Frontal cortex (tissue), 4 donors: ENCODE data around the gene NOL11. TPM values are rescaled to one million over a fixed set of nuclear protein-coding genes. Genes with fewer than 3 reads are reported as not detected.
A peak's percentile ranks its signal among the peaks of the same experiment; 100 is the strongest.

ENCODE experiments used
- DNase-seq, 2 donors: peaks; one replicate each; pipeline ENCODE4 v3.0.0; 2012; ENCODE audit warnings: low spot score in 2 of 2
- FAIRE-seq: peaks from 2 replicates; lab custom pipeline; 2012; peaks lifted over from hg19 to GRCh38; lab: Jason Lieb, UNC
- total RNA-seq: library from RNA; depleted of rRNA; stranded (reverse); fragments of >200 nt; gene quantifications from one replicate; pipeline ENCODE4 v1.2.3, GENCODE V29; 2014
- donor health status: control.
- donor health status: control.
- donor health status: control.

The NOL11 gene
- 80.3 TPM for total RNA-seq

DNA sequence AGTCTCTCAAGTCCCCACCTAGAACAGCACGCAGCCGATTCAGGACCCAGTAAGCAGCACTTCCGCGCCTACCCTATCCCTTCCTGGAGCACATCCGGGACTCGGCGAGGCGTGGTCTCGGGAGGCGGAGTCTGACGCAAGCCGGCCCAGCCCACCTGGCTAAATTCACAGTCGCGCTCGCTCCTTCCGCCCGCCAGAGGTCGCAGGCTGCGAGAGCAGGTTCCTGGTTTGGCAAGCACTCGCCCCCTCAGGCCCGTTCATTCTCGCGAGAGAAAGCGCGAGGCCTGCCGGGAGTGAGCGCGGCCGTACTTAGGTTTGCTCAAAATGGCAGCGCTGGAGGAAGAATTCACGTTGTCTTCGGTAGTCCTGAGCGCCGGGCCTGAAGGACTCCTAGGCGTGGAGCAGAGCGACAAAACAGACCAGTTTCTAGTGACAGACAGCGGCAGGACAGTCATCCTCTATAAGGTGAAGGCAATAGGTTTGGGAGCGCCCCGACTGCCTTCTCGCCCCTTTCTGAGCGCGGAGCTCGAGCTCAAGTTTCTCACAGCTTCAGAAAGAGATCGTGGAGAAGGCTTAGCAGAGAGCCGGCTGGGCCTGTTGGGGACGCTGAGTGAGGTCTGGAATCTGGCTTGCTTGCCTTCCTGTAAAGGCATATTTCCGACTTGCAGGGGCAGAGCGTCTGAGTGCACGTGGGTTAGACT, at the start of gene NOL11:
TSS of gene NOL11 (plus strand) at position 313 of the 701 bp plus-strand sequence. CDS start at position 325, 12 bp downstream.
- peak; percentile 86 to 98 for DNase-seq
- FAIRE-seq: peak; percentile 57

DNA sequence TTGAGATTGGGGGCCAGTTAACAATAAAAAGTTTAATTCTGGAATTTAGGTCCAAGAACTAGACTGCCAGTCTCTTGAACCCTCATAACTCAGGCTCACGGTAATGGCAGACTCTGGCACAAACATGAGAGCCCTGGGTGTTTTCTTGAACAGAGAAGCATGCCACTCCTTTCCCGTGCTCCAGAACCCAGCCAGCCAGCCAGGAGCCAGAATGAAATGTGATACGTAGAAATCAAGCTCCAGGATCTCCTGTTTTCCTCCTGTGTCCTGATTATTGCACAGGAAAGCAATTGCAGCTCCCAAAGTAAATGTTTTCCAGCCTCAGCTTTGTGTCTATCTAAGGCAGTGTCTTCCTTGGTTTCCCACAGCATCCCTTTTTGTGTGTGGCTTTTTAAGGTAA, 46.2 kb upstream of the NOL11 start:
- FAIRE-seq: no peak
- DNase-seq: no peak

DNA sequence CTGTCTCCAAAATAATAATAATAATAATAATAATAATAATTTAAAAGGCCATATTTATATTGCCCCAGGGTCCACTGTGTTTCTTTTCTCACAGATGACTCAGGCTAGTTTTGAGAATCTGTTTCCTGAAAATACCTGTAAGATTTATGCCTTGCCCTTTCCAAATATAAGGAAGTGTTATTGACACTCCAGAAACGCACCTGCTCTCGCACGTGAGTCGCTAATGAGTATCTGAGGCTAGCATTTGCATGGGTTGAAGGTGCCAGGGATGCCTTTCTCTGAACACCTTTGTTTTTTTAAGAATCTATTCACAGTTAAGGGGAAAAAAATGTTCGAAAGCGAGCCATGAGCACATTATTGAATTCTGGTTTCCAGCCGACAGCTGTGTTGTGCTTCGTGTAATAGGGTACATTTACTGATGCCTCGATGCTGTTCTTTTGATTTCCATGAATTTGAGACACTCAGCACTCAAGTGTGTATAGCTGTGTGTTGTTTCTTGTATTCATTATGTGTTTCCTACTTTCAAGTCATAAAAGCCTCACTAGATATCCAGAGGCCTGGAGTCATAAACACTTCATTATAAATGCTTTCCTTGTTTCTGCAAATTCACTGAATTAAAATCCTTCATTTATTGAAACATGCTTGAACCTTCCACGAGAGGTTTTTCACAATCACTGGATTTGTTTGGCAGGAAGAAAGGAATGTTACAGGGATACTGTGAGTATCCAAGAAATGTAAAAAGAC, 45.0 kb upstream of the NOL11 start:
- no peak for FAIRE-seq

DNA sequence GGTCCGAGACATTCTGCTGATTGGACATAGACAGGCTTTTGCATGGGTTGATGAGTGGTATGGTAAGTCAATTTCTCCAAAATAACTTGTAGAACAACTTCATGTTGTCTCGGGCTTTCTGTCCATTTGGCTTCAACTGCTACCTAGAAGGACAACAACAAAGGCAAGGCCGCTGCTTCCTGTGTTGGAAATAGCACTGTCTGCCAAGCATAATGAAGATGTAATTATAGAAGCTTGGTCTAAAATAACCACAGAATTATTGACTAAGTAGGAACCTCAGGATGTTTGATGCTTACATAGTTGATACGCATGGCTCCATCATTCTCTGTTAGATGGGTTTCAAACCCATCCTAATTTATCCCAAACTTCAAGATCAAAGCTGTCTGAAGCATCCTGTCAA, 42.3 kb upstream of the NOL11 start:
- DNase-seq (no peak), FAIRE-seq (no peak)

More for the DNA sequence above, 45.0 kb upstream of the NOL11 start:
- no peak for DNase-seq

DNA sequence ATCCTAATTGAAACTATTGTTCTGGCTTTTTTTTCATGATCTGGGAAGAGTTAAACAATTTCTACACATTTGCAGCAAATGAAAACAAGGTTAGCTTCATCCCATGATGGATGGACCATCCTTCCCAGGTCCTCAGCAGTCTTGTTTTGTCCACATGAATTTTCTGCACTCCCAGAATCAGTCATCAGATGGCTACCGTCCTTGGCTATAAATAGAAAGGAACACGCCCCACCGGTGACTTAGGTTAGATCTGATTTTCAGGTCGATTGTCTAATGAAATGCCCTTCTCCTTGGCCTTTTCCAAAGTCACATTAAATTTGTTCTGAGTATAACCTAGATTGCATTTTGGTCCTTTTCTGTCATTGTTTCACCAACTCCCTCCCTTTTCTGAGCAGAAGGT, 41.4 kb upstream of the NOL11 start:
- FAIRE-seq: no peak
- no peak for DNase-seq

DNA sequence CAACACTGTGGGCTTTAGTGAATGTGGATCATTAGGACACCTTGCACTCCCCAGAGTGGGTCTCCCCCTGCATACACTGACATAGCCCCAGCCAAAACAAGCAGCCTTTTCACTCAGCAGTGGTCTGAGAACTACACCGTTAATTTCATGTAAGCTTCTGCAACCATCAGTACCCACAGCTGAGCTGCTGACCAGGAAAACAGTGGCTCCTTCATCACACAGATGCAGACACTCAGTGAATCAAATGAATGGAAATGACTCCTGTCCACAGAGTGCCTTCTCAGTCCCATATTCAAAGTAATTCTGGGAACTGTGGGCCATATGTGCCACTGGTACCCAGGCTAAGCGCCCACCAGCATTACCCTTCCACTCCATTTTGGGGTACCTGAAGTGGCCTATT, 39.3 kb upstream of the NOL11 start:
- FAIRE-seq: no peak
- DNase-seq: no peak

DNA sequence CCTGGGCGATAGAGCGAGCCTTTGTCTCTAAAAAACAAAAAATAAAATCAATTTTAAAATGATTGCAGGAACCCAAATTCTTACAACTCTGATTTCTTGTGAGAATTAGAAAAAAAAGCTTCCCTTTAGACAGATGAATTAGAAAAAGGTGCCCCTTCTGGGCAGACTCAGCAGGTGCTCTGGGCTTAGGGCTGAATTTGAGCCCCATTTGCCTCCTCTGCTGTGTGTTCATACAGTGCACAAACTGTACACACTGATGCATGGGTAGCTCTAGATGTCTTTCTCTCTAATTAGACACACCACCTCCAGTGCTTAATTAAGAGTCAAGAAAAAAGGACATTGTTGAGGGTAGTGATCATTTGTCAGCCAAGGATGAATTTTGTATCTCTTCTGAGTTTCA, 38.5 kb upstream of the NOL11 start:
- no peak for FAIRE-seq
- DNase-seq: no peak

DNA sequence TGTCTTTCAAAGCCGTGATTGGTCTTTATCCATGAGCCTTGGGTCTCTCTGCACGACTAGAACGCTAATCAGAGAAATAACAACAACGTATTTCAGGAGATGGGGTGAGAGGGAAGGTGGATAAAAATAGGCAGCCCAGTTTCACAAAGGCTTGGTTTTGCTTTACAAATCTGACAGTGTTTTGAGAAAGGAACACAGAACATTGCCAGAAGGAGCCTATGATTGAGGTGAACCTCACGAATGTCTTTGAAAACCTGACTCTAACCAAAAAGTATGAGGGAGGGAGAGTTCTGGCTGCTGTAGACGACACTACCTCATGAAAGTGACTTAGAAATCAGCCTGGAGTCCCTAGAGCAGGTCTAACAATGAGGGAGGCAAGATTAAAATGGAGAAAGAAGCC, 38.0 kb upstream of the NOL11 start:
- DNase-seq (no peak), FAIRE-seq (no peak)

DNA sequence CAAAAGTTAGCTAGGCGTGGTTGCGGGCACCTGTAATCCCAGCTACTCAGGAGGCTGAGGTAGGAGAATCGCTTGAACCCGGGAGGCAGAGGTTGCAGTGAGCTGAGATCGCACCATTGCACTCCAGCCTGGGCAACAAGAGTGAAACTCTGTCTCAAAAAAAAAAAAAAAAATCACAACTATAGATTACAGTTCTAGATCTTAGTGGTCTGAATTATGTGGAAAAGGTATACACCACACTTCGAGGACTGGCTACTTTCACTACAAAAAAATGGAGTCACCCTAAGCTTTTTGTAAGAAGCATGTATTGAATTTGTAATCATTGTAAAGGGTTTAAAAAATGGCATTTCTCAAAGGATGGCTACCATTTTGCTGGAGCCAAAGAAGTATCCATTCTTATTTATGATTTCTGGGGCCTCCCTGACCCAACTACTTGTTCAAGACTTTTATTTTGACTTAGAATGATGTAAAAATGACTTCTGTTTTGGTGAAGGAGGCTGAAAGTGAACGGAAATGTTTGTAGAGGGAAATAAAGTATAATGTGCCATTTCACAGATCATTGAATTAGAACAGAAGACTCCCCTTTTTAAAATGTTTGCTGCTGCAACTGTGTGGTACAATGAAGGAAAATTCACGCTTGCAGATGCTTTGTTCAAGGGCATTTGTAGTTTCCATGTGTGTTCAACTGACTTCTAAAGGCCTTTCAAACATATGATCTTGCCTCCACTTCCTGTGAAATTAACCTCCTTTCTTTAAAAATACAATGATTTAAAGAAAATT, 37.1 kb upstream of the NOL11 start:
- DNase-seq: no peak
- no peak for FAIRE-seq

DNA sequence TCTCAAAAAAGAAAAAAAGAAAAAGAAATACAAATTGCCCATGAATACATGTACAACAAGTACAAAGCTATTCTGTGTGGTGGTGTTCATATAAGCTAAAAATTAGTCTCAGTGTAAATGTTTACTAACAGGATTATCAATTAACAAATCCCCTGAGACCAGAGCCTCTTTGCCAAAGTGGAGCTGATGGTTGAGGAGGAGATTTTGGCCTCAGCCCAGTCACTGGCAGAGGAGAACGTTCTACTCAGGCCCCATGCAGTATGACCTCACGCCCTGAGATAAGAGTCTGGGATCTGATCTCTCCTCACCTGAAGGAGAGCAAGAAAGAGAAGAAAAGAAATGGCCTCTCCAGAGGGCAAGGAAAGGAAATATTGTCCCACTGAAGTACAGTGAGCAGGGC, 35.5 kb upstream of the NOL11 start:
- DNase-seq (no peak), FAIRE-seq (no peak)

DNA sequence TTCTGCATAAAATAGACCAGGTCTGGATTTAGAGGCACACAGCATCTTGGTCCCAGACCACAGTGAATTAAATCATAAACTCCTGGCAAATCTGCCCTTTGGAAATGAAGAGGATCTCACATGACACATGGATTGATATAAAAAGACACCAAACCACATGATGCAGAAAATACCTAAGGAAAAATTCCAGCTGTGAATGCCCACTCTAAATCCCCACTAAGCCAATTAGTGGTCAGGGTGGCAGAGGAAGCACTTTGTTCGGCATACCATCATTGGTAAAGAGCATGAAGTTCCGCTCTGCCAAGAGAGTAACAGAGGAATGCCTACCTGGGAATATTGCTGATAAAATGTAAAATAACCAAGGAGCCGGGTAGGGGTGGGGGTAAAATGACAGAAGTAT, 32.4 kb upstream of the NOL11 start:
- no peak for FAIRE-seq

DNA sequence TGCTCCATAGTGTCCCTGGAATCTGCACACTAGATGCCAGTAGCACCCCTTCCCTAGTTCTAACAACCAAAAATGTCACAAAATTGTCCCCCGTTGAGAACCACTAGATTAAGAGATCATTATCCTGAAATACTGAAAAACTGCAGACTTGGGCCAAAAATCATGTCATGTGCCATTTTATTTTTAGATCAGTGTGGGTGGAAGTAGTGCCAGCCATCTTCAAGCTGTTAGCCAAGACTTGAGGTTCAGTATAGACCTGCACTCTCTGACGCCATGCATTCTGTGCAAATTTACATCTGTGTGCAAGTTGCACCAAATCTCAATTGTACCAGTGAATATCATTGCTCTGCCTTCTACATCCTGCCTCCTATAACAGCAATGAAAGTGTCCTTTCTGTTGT, 31.5 kb upstream of the NOL11 start:
- FAIRE-seq: no peak
- no peak for DNase-seq

More for the DNA sequence above, 32.4 kb upstream of the NOL11 start:
- no peak for DNase-seq

DNA sequence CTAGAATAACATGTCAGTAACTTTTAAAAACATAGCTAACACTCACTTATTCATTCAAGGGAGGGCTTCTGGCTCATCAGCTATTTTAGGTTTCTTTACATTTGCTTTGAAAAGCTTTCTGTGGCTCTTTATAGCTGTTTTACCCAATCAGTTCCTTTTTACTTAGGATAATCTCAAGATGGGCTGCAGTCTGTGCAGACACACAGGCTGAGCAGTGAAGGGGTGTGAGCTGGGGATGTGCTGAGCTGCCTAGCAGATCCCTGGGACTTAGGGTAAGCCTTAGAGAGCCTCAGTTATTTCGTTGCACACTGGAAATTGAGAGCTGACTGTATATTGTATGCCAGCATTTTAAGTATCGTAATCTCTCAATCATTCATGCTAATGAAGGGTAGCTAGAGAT, 30.2 kb upstream of the NOL11 start:
- DNase-seq (no peak), FAIRE-seq (no peak)

DNA sequence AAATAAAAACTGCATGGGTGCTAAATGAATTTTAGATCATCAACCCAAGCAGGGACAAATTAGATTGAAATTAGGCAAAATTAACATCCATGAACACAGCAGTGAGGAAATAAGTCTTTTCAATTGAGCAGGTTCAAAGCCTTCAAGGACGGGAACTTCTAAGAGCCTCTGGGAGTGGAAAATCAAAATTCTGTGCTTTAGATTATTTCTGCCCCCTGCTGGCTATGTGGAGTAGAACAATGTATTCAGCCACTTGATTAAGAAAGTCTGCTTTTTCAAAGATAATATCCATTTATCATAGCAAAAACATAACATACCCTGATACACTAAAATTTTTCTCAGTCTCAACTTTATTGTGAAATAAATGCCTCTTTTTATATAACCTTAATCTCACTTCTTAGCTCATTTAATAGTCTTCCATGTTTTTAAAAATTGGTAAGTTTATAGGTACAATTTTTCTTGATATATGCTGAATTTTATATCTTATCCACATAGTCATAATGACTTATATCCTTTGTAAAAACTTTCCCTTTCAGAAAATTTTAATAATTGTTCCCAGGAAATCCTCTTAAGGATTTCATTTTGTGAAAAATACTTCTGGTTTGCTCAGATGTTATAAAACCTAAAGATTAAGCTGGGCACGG, 28.1 kb upstream of the NOL11 start:
- peak; percentile 65 for FAIRE-seq
- peak; percentile 23 to 71 for DNase-seq

DNA sequence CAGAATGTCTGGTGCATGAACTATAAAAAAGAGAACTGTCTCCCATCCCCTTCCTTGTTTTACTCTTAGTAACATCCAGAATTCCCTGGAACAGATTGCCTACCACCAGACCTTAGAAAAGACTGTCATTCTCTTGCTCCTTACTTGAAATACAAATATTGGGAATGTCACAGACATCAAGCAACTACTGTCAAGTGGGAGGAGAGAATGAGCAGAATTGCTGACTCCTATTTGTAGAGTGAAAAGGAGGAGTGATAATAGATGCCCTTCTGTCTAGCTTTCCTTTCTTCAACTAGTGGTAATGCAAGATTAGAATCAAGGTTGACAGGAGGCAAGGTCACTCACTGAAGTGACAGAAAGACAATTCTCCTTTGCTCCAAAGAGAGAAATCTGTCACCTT, 23.9 kb upstream of the NOL11 start:
- FAIRE-seq: no peak
- DNase-seq: no peak

DNA sequence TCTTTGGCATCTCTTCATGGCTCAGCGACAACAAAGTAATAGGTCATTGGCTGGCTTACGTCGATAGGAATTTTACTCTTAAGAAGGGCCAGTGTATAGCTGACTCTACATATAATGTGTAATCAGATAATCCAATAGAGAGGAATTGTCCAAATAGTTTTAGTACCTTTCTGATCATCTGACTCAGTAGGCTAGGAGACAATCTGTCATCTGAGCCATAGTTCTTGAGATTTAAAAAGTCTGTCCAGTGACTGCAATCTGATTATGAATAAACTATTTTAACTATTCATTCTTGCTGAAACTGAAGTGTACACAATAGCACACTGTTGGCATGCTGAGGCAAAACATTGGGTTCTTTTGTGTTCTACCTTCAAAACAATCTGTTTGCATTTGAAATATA, 21.4 kb upstream of the NOL11 start:
- DNase-seq (no peak), FAIRE-seq (no peak)

DNA sequence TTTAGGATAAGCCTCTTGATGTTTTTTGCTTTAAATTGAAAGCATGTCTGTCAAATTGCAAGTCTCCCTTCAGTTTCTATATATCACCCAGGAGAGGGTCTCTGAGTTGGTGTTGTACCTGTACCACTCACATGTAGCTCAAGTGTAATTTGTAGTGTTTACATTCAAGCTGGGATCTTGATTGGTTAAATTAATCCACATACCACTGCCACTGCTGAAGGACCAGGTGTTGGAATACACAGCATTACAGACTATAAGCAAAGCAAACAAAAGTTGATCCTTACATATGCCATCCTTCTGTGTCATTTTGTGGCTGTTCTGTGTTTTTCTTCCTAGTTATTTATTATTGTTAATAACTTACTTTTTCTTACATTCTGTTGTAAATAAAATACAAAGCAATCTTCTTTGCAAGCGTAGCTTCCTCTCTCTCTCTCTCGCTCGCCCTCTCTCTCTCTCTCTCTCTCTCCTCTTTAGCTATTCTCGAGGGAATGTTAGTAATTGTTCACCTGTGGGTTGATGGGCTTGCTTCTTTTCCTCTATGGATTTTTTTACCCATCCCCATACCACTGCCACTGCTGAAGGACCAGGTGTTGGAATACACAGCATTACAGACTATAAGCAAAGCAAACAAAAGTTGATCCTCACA, 20.8 kb upstream of the NOL11 start:
- DNase-seq (no peak), FAIRE-seq (no peak)

DNA sequence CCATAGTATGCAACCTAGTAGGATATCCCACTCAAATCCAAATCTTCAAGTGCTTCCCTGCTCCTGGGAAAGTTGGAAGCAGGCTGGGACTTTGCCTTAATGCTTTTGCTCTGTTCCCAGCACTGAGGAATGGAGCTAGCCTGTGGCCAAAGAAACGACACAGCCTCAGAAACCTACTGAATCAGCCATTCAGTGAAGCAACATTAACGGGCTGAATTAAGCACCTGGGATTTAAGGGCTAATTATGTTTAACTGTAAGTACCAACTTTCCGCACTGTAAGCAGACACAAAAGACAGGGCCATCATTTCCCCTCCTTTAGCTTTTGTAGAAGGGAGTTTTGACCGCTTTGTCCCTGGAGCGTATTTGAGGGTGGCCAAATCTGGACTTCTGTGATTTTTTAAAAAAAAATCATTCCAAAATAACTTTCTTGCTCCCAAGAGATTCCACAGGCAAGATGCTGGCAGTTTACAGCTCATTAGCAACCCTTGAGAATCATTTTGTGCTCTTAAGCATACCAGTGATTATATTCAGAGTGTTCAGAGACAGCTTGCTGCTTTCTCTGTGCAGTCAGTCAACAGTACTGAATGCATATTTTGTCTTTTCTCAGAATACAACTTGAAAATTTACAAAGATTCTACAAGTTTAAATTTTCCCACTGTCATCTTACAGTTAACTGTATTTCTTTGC, 17.6 kb upstream of the NOL11 start:
- FAIRE-seq (no peak), DNase-seq (no peak)

DNA sequence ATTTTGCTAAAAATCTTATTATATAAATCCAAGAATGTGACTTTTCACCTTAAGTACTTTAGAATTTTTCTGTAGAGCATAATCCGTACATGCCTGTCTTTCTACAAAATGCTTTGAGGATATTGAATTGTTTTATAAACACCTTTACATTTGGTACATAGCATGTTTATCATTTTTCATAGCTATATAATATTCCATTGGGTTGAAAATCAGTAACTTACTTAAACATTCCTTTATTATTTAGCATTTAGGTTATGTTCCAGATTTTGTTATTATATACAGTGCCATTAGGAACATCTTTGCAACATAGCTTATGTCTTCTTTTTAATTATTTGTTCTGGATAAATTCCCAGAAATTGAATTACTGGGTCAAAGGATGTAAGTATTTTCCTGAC, 17.0 kb upstream of the NOL11 start:
- DNase-seq: no peak
- FAIRE-seq: no peak
